COR-L47 (cell line): ENCODE measurements around the gene CNIH4.
"Not testable (repeated sequence)": the region's sequence is repeated elsewhere in the genome, so short reads cannot be mapped to it uniquely, and the experiment has no call there.

Experiments used
- DNase-seq: peaks from one replicate; lab custom pipeline; 2025; lab: John Stamatoyannopoulos, UW

The CNIH4 gene

GRCh38 chr1:224356685-224357625 is at the start of gene CNIH4:
CNIH4 (plus strand) TSS chr1:224356879; CDS start chr1:224356925, 46 bp downstream.
- DNase-seq: peak; percentile 89

- no peak for DNase-seq
Observed at GRCh38 chr1:224308064-224308463, 48.6 kb upstream of the CNIH4 start.

- DNase-seq: not testable (repeated sequence)
Observed at GRCh38 chr1:224311503-224311902, 45.2 kb upstream of the CNIH4 start.

- no peak for DNase-seq
Observed at GRCh38 chr1:224312025-224312424, 44.7 kb upstream of the CNIH4 start.

GRCh38 chr1:224317383-224318045 is 39.2 kb upstream of the CNIH4 start:
- no peak for DNase-seq

GRCh38 chr1:224321706-224322105 is 35.0 kb upstream of the CNIH4 start:
- DNase-seq: no peak

GRCh38 chr1:224325959-224326358 is 30.7 kb upstream of the CNIH4 start:
- DNase-seq: no peak

GRCh38 chr1:224328644-224329043 is 28.0 kb upstream of the CNIH4 start:
- no peak for DNase-seq

GRCh38 chr1:224329484-224329841 is 27.2 kb upstream of the CNIH4 start:
- no peak for DNase-seq

GRCh38 chr1:224329842-224330753 is 26.6 kb upstream of the CNIH4 start, which contains the start of gene NVL:
NVL (minus strand) TSS chr1:224330172; CDS start chr1:224330127, 45 bp downstream.
- DNase-seq: peak; percentile 89

- no peak for DNase-seq
Observed at GRCh38 chr1:224331326-224331725, 25.4 kb upstream of the CNIH4 start.

GRCh38 chr1:224331824-224332223 is 24.9 kb upstream of the CNIH4 start:
- DNase-seq: no peak

- DNase-seq: peak; percentile 59
Observed at GRCh38 chr1:224333309-224333926, 23.3 kb upstream of the CNIH4 start.

GRCh38 chr1:224333939-224334786 is 22.5 kb upstream of the CNIH4 start:
- no peak for DNase-seq

- no peak for DNase-seq
Observed at GRCh38 chr1:224338150-224338838, 18.4 kb upstream of the CNIH4 start.

GRCh38 chr1:224339442-224340033 is 17.1 kb upstream of the CNIH4 start:
- DNase-seq: no peak

GRCh38 chr1:224340453-224341384 is 16.0 kb upstream of the CNIH4 start:
- not testable (repeated sequence) for DNase-seq

- DNase-seq: no peak
Observed at GRCh38 chr1:224343679-224344078, 13.0 kb upstream of the CNIH4 start.
